ENCODE data around the gene CPHXL2. TPM values are rescaled to one million over a fixed set of nuclear protein-coding genes. Genes with fewer than 3 reads are reported as not detected.

The CPHXL2 gene
- total RNA-seq, 4 donors from 2014 or later, result not detected

DNA sequence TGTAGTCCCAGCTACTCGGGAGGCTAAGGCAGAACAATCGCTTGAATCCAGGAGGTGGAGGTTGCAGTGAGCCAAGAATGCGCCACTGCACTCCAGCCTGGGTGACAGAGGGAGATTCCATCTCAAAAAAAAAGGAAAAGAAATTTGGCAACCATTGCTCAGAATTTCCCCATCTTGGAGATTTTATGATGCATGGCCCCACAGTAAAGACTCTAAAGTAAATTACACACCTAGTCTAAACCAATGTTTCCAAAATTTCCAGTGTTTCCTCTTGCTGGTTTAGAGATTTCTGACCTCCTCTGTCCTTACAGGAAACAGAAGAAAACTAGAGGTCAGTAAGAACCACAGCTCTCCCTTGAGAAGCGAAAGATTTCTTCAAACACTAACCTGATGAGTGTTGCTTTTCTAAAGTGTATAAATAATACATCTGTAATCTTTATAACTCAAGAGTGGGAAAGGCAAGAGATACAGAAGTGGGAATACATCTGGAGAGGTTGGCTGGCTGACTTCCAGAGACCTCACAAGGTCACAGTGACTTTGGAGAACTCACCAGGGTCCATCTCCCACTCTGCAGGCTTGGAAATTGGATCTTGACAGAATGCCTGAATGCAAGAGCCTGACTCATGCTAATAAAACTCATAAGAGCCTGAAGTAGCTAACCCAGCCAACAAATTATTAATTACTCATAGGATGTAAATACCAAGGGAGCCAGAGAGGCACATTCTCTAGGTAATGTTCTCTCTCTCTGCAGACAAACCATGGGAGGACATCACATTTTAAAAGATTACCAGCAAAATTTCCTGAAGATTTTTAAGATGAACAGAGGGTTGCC, 62.5 kb downstream of the CPHXL2 start:
- TF ChIP-seq, protein P1, sequence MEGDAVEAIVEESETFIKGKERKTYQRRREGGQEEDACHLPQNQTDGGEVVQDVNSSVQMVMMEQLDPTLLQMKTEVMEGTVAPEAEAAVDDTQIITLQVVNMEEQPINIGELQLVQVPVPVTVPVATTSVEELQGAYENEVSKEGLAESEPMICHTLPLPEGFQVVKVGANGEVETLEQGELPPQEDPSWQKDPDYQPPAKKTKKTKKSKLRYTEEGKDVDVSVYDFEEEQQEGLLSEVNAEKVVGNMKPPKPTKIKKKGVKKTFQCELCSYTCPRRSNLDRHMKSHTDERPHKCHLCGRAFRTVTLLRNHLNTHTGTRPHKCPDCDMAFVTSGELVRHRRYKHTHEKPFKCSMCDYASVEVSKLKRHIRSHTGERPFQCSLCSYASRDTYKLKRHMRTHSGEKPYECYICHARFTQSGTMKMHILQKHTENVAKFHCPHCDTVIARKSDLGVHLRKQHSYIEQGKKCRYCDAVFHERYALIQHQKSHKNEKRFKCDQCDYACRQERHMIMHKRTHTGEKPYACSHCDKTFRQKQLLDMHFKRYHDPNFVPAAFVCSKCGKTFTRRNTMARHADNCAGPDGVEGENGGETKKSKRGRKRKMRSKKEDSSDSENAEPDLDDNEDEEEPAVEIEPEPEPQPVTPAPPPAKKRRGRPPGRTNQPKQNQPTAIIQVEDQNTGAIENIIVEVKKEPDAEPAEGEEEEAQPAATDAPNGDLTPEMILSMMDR (IDR thresholded peaks at IDR 0.05), result no peak
- TF ChIP-seq POLR2A (IDR thresholded peaks at IDR 0.05), result no peak
- Histone ChIP-seq H3K27ac (no peak overlapping the region), H3K4me3 (replicated peaks in 1 of 3) (no peak overlapping the region), H3K9me3 (no peaks in the 10 kb centered on the region), H3K36me3 (peaks cover 10 to 43% of the 10 kb centered on the region in 2 donors), H3K4me1 (no peaks in the 10 kb centered on the region), H3K27me3 (no peaks in the 10 kb centered on the region)
- DNase-seq, result no peak
- intact Hi-C loops (cut with DNase I), result no loop called here
- 92 to 98% methylated on average over 4 of the region's 4 CpGs for WGBS, 2 donors

Small RNAs within 50 kb of the gene (small RNA-seq; reads per million reads assigned to genes)
- not detected for gene RN7SL520P

Other genes with a start within 250 kb of the CPHXL2 start
- 10 to 100 TPM; 50.5 to 77.9 (median 60.7) TPM for gene CFDP1, start 243.5 kb downstream of the CPHXL2 start, total RNA-seq
- 10 to 100 TPM; 27.1 to 41.9 (median 30.7) TPM for gene TMEM170A, start 212.3 kb downstream of the CPHXL2 start, total RNA-seq
- under 1 TPM in 3 of 4 donors, not detected in 1; 0.13 to 0.29 (median 0.22) TPM for gene CHST6, start 181.6 kb downstream of the CPHXL2 start, total RNA-seq
- gene CHST5, start 140.9 kb downstream of the CPHXL2 start, total RNA-seq, result under 1 TPM in 1 of 4 donors, not detected in 3; 0.50 TPM
- gene TMEM231, start 120.8 kb downstream of the CPHXL2 start, total RNA-seq, result 10 to 100 TPM in 2 of 4 donors, 1 to 10 TPM in 2; 3.6 to 22.2 (median 10.9) TPM
- 100 to 1,000 TPM in 2 of 4 donors, 10 to 100 TPM in 2; 75.3 to 223 (median 122) TPM for gene GABARAPL2, start 110.6 kb downstream of the CPHXL2 start, total RNA-seq
- 10 to 100 TPM; 36.8 to 72.3 (median 50.7) TPM for gene ADAT1, start 53.7 kb downstream of the CPHXL2 start, total RNA-seq
- gene KARS1, start 29.3 kb downstream of the CPHXL2 start, total RNA-seq, result 100 to 1,000 TPM in 2 of 4 donors, 10 to 100 TPM in 2; 82.9 to 105 (median 95.4) TPM
- 100 to 1,000 TPM in 3 of 4 donors, 10 to 100 TPM in 1; 96.4 to 115 (median 106) TPM for gene TERF2IP, start 29.2 kb downstream of the CPHXL2 start, total RNA-seq
- gene DUXB, start 24.5 kb upstream of the CPHXL2 start, total RNA-seq, result not detected
- not detected for gene CPHXL, start 49.5 kb upstream of the CPHXL2 start, total RNA-seq